HepG2 (cell line): ENCODE data around the gene TDG. TPM values are rescaled to one million over a fixed set of nuclear protein-coding genes. Genes with fewer than 3 reads are reported as not detected.

Experiments
- ATRX ChIP-seq: sonication (generic); formaldehyde crosslinking; IDR thresholded peaks from 2 replicates; pipeline ENCODE4 v1.4.0; 2020; ENCODE audit warnings: missing genetic modification reagents, borderline replicate concordance
- FOXP1 ChIP-seq, 2 experiments: fragments of 450-650 bp in 1 of 2; IDR thresholded peaks; 2 replicates each; pipeline ENCODE4 v1.6.1; 2017 to 2018; ENCODE audit warnings: antibody characterized with exemption in 1 of 2
- HMG20A ChIP-seq: IDR thresholded peaks from 2 replicates; pipeline ENCODE4 v1.6.1; 2016; ENCODE audit warnings: borderline replicate concordance
- LCORL ChIP-seq, 2 experiments: fragments of 450-650 bp in 1 of 2; sonication (generic) in 1 of 2; formaldehyde crosslinking in 1 of 2; IDR thresholded peaks; 2 replicates each; pipeline versions ENCODE4 v1.5.0 to v1.6.1; 2017 to 2020; ENCODE audit warnings: antibody characterized with exemption in 1 of 2, missing genetic modification reagents in 1 of 2
- MYPOP ChIP-seq: sonication (generic); formaldehyde crosslinking; IDR thresholded peaks from 2 replicates; pipeline ENCODE4 v1.8.1; 2023; ENCODE audit warnings: mild to moderate bottlenecking, moderate library complexity, missing genetic modification reagents
- NCOA1 ChIP-seq: sonication (generic); formaldehyde crosslinking; IDR thresholded peaks from 2 replicates; pipeline ENCODE4 v1.9.0; 2021; ENCODE audit warnings: missing genetic modification reagents
- NR2F2 ChIP-seq: IDR thresholded peaks from 2 replicates; pipeline ENCODE4 v1.6.1; 2012; ENCODE audit warnings: low read depth, inconsistent platforms, borderline replicate concordance
- PCBP1 ChIP-seq: fragments of 200-400 bp; formaldehyde crosslinking; IDR thresholded peaks from 2 replicates; pipeline ENCODE4 v1.6.1; 2017; ENCODE audit warnings: mild to moderate bottlenecking, low read depth, low read length, borderline replicate concordance
- PTBP1 ChIP-seq: fragments of 200-400 bp; formaldehyde crosslinking; IDR thresholded peaks from 2 replicates; pipeline ENCODE4 v1.6.1; 2018; ENCODE audit warnings: low read length, low read depth; ENCODE audit not compliant: poor library complexity, severe bottlenecking
- RARA ChIP-seq: IDR thresholded peaks from 2 replicates; pipeline ENCODE4 v1.6.1; 2016; ENCODE audit warnings: missing genetic modification reagents, missing compliant biosample characterization
- SOX6 ChIP-seq, 2 experiments: fragments of 450-650 bp in 1 of 2; sonication (generic) in 1 of 2; formaldehyde crosslinking in 1 of 2; IDR thresholded peaks; 2 replicates each; pipeline versions ENCODE4 v1.4.0 to v1.6.1; 2017 to 2020; ENCODE audit warnings: antibody characterized with exemption in 1 of 2, mild to moderate bottlenecking in 1 of 2, missing genetic modification reagents in 1 of 2
- USF2 ChIP-seq, 2 experiments: sonication (generic) in 1 of 2; formaldehyde crosslinking in 1 of 2; IDR thresholded peaks; 2 replicates each; pipeline versions ENCODE4 v1.5.1 to v1.6.1; 2011 to 2020; ENCODE audit warnings: borderline replicate concordance in 1 of 2, low read depth in 1 of 2, low read length in 1 of 2, mild to moderate bottlenecking in 1 of 2, missing genetic modification reagents in 1 of 2, moderate library complexity in 1 of 2
- ZNF484 ChIP-seq: sonication (generic); formaldehyde crosslinking; IDR thresholded peaks from 2 replicates; pipeline ENCODE4 v1.5.1; 2020; ENCODE audit warnings: mild to moderate bottlenecking, low read depth, missing genetic modification reagents, borderline replicate concordance
- ZNF644 ChIP-seq: IDR thresholded peaks from 2 replicates; pipeline ENCODE4 v1.6.1; 2016; ENCODE audit warnings: low read depth
- ZNF660 ChIP-seq: sonication (generic); formaldehyde crosslinking; IDR thresholded peaks from 2 replicates; pipeline ENCODE4 v1.5.1; 2020; ENCODE audit warnings: mild to moderate bottlenecking, low read depth, missing genetic modification reagents, borderline replicate concordance
- polyA plus RNA-seq, 8 experiments: library from polyadenylated mRNA; depleted of rRNA in 3 of 8; stranded (reverse) in 7 of 8; unstranded in 1 of 8; fragments of >200 nt; fragmentation: Illumina TruSeq in 4 of 8; extraction: Trizol in 4 of 8; gene quantifications; 2 replicates each; pipeline versions ENCODE4 v1.2.1 to v1.2.3, GENCODE V29; 2011 to 2016; ENCODE audit warnings: low read depth in 4 of 8, missing spikeins in 1 of 8, mixed read lengths in 1 of 8; ENCODE audit not compliant: insufficient read depth in 1 of 8
- total RNA-seq, 5 experiments: library from RNA; depleted of rRNA; stranded (reverse); fragments of >200 nt; fragmentation: Illumina TruSeq; extraction: Trizol; gene quantifications; 2 replicates each; pipeline ENCODE4 v1.2.3, GENCODE V29; 2016; ENCODE audit warnings: low read depth in 1 of 5
- TF ChIP-seq, protein P1 (sequence below): sonication (generic); formaldehyde crosslinking; IDR thresholded peaks from 2 replicates; pipeline ENCODE4 v1.5.1; 2020; ENCODE audit warnings: mild to moderate bottlenecking, missing genetic modification reagents, borderline replicate concordance
- TF ChIP-seq, protein P2 (sequence below): sonication (generic); formaldehyde crosslinking; IDR thresholded peaks from 2 replicates; pipeline ENCODE4 v1.4.0; 2020; ENCODE audit warnings: missing genetic modification reagents, borderline replicate concordance

Gene TDG
- total and polyA plus RNA-seq, 2 of the 13 experiments (the other 11 are each of a cell fraction or from before 2014, with no cell fraction given): 14.2 to 19.5 TPM

- TF ChIP-seq, protein P1, sequence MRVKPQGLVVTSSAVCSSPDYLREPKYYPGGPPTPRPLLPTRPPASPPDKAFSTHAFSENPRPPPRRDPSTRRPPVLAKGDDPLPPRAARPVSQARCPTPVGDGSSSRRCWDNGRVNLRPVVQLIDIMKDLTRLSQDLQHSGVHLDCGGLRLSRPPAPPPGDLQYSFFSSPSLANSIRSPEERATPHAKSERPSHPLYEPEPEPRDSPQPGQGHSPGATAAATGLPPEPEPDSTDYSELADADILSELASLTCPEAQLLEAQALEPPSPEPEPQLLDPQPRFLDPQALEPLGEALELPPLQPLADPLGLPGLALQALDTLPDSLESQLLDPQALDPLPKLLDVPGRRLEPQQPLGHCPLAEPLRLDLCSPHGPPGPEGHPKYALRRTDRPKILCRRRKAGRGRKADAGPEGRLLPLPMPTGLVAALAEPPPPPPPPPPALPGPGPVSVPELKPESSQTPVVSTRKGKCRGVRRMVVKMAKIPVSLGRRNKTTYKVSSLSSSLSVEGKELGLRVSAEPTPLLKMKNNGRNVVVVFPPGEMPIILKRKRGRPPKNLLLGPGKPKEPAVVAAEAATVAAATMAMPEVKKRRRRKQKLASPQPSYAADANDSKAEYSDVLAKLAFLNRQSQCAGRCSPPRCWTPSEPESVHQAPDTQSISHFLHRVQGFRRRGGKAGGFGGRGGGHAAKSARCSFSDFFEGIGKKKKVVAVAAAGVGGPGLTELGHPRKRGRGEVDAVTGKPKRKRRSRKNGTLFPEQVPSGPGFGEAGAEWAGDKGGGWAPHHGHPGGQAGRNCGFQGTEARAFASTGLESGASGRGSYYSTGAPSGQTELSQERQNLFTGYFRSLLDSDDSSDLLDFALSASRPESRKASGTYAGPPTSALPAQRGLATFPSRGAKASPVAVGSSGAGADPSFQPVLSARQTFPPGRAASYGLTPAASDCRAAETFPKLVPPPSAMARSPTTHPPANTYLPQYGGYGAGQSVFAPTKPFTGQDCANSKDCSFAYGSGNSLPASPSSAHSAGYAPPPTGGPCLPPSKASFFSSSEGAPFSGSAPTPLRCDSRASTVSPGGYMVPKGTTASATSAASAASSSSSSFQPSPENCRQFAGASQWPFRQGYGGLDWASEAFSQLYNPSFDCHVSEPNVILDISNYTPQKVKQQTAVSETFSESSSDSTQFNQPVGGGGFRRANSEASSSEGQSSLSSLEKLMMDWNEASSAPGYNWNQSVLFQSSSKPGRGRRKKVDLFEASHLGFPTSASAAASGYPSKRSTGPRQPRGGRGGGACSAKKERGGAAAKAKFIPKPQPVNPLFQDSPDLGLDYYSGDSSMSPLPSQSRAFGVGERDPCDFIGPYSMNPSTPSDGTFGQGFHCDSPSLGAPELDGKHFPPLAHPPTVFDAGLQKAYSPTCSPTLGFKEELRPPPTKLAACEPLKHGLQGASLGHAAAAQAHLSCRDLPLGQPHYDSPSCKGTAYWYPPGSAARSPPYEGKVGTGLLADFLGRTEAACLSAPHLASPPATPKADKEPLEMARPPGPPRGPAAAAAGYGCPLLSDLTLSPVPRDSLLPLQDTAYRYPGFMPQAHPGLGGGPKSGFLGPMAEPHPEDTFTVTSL (CRISPR knock-in tag): no peak
- TF ChIP-seq, protein P2, sequence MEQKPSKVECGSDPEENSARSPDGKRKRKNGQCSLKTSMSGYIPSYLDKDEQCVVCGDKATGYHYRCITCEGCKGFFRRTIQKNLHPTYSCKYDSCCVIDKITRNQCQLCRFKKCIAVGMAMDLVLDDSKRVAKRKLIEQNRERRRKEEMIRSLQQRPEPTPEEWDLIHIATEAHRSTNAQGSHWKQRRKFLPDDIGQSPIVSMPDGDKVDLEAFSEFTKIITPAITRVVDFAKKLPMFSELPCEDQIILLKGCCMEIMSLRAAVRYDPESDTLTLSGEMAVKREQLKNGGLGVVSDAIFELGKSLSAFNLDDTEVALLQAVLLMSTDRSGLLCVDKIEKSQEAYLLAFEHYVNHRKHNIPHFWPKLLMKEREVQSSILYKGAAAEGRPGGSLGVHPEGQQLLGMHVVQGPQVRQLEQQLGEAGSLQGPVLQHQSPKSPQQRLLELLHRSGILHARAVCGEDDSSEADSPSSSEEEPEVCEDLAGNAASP: peak; percentile 34; the same call in 1 of the 2 replicates
- no peak; the same call in 1 of the 2 replicates for TF ChIP-seq RARA
- TF ChIP-seq PTBP1: no peak
- no peak for TF ChIP-seq ZNF484 (CRISPR knock-in tag)
- no peak for TF ChIP-seq ZNF644 (CRISPR knock-in tag)
- no peak for TF ChIP-seq HMG20A (CRISPR knock-in tag)
- no peak for TF ChIP-seq ATRX
- TF ChIP-seq NCOA1 (CRISPR knock-in tag): no peak
- TF ChIP-seq USF2 (IDR thresholded peaks at IDR 0.05; ENCODE audit: low read depth, low read length): peak; percentile 38; the same call in 1 of the 2 replicates
- TF ChIP-seq USF2 (CRISPR knock-in tag; IDR thresholded peaks at IDR 0.05; ENCODE audit: borderline replicate concordance): peak; percentile 45; the same call in 1 of the 2 replicates
- TF ChIP-seq PCBP1: peak; percentile 90; the same call in 1 of the 2 replicates
- TF ChIP-seq LCORL (IDR thresholded peaks at IDR 0.05): no peak
- TF ChIP-seq LCORL (CRISPR knock-in tag; IDR thresholded peaks at IDR 0.05): peak; percentile 68
- no peak for TF ChIP-seq SOX6 (IDR thresholded peaks at IDR 0.05)
- TF ChIP-seq SOX6 (CRISPR knock-in tag; IDR thresholded peaks at IDR 0.05): peak; percentile 72
- no peak for TF ChIP-seq ZNF660
- TF ChIP-seq MYPOP: peak; percentile 48; the same call in 1 of the 2 replicates
- TF ChIP-seq FOXP1 (IDR thresholded peaks at IDR 0.05): no peak
- TF ChIP-seq FOXP1 (CRISPR knock-in tag; IDR thresholded peaks at IDR 0.05): no peak
- 0 out of 2 replicates have a peak, but pooled peaks have one; percentile 10 for TF ChIP-seq NR2F2
Observed at GRCh38 chr12:103930034-103930786, 35.5 kb upstream of the TDG start, which contains the start of gene HSP90B1 (continued).
